CD4-positive, CD25-positive, alpha-beta regulatory T cell (primary cell): Measurements from ENCODE around the gene MEGF6. TPM values are rescaled to one million over a fixed set of nuclear protein-coding genes. Genes with fewer than 3 reads are reported as not detected.
"Not testable (repeated sequence)": the region's sequence is repeated elsewhere in the genome, so short reads cannot be mapped to it uniquely, and the experiment has no call there.

Experiments used
- ATAC-seq, 2 donors: fragments of 150-1000 bp; cut with Tn5 transposase; one replicate each; pipeline ENCODE4 v1.10.0; 2021; ENCODE audit warnings: low read depth in 2 of 2, moderate number of reproducible peaks in 2 of 2, moderate library complexity in 1 of 2
- DNase-seq, 3 donors: peaks; one replicate each; pipeline versions ENCODE4 v3.0.0 to v3.0.0-alpha.2; 2012 to 2022; ENCODE audit warnings: mixed read lengths in 1 of 3
- H3K27ac ChIP-seq: one replicate; pipeline ENCODE4 v1.7.0; 2013; ENCODE audit warnings: mild to moderate bottlenecking, low read length; ENCODE audit not compliant: insufficient read depth, poor library complexity, severe bottlenecking
- H3K27me3 ChIP-seq: one replicate; pipeline ENCODE4 v1.7.0; 2013; ENCODE audit warnings: low read length; ENCODE audit not compliant: control insufficient read depth, insufficient read depth
- H3K36me3 ChIP-seq: one replicate; pipeline ENCODE4 v1.7.0; 2013; ENCODE audit warnings: mild to moderate bottlenecking, low read length, moderate library complexity; ENCODE audit not compliant: control insufficient read depth, insufficient read depth
- H3K4me1 ChIP-seq: 2 replicates; pipeline ENCODE4 v1.7.0; 2013; ENCODE audit warnings: mild to moderate bottlenecking, low read length; ENCODE audit not compliant: insufficient read depth, control insufficient read depth, poor library complexity, severe bottlenecking
- H3K4me3 ChIP-seq: one replicate; pipeline ENCODE4 v1.7.0; 2013; ENCODE audit warnings: low read depth, mild to moderate bottlenecking, low read length, moderate library complexity
- H3K9me3 ChIP-seq, 2 experiments: 1 replicate in 1 of 2; 2 replicates in 1 of 2; pipeline ENCODE4 v1.7.0; 2013; ENCODE audit warnings: low read length in 2 of 2, mild to moderate bottlenecking in 1 of 2, moderate library complexity in 1 of 2; ENCODE audit not compliant: control insufficient read depth in 2 of 2
- H3K27ac Mint-ChIP-seq, 3 donors: one replicate each; pipeline ENCODE4 v1.8.0; 2020 to 2022; ENCODE audit warnings: mild to moderate bottlenecking in 3 of 3, mixed read lengths in 3 of 3, moderate library complexity in 2 of 3
- H3K27me3 Mint-ChIP-seq: one replicate; pipeline ENCODE4 v1.8.0; 2022; ENCODE audit warnings: mild to moderate bottlenecking, mixed read lengths
- H3K36me3 Mint-ChIP-seq: one replicate; pipeline ENCODE4 v1.8.0; 2020; ENCODE audit warnings: mixed read lengths
- H3K4me1 Mint-ChIP-seq, 4 donors: one replicate each; pipeline ENCODE4 v1.8.0; 2020 to 2022; ENCODE audit warnings: mixed read lengths in 4 of 4, mild to moderate bottlenecking in 1 of 4
- H3K4me3 Mint-ChIP-seq, 4 donors: one replicate each; pipeline ENCODE4 v1.8.0; 2020 to 2022; ENCODE audit warnings: mild to moderate bottlenecking in 4 of 4, mixed read lengths in 4 of 4, moderate library complexity in 3 of 4
- H3K9me3 Mint-ChIP-seq, 7 donors: one replicate each; pipeline ENCODE4 v1.8.0; 2020 to 2022; ENCODE audit warnings: mixed read lengths in 7 of 7, mild to moderate bottlenecking in 3 of 7, moderate library complexity in 2 of 7
- polyA plus RNA-seq, 4 donors: library from polyadenylated mRNA; unstranded; fragments of 300-500 nt; fragmentation: Illumina TruSeq; gene quantifications; one replicate each; pipeline ENCODE4 v1.2.3, GENCODE V29; 2021
- total RNA-seq: library from RNA; stranded (reverse); gene quantifications from one replicate; pipeline ENCODE4 v1.2.3, GENCODE V29; 2022

MEGF6 gene
- total and polyA plus RNA-seq, 5 donors from 2014 or later = 4.7 to 123 (median 6.8) TPM

- Mint-ChIP-seq H3K4me3 (no peak overlapping the region), H3K36me3 (no peaks in the 10 kb centered on the region), H3K9me3 (no peaks in the 10 kb centered on the region), H3K4me1 (no peaks in the 10 kb centered on the region), H3K27ac (no peak overlapping the region), H3K27me3 (no peaks in the 10 kb centered on the region)
- Histone ChIP-seq H3K36me3 (no peaks in the 10 kb centered on the region), H3K9me3 (no peaks in the 10 kb centered on the region), H3K27ac (no peak overlapping the region), H3K4me1 (no peaks in the 10 kb centered on the region), H3K4me3 (no peak overlapping the region), H3K27me3 (no peaks in the 10 kb centered on the region)
- ATAC-seq (no peak), DNase-seq (no peak)
Observed at GRCh38 chr1:3588395-3588794, 22.9 kb downstream of the MEGF6 start.

- DNase-seq (no peak), ATAC-seq (no peak)
- H3K27ac ChIP-seq = no peak overlapping the region
- no peak overlapping the region for H3K27ac Mint-ChIP-seq
- H3K4me1 Mint-ChIP-seq = no peaks in the 10 kb centered on the region
- no peak overlapping the region for H3K4me3 ChIP-seq
- no peaks in the 10 kb centered on the region for H3K36me3 Mint-ChIP-seq
- H3K27me3 Mint-ChIP-seq = no peaks in the 10 kb centered on the region
- no peak overlapping the region for H3K4me3 Mint-ChIP-seq
- no peaks in the 10 kb centered on the region for H3K9me3 ChIP-seq
- H3K9me3 Mint-ChIP-seq = peaks cover 0 to 2% (median 0%) of the 10 kb centered on the region in 7 donors
- H3K27me3 ChIP-seq = no peaks in the 10 kb centered on the region
- no peaks in the 10 kb centered on the region for H3K4me1 ChIP-seq
- H3K36me3 ChIP-seq = no peaks in the 10 kb centered on the region
Observed at GRCh38 chr1:3586986-3587759, 24.1 kb downstream of the MEGF6 start.

- ATAC-seq (no peak), DNase-seq (no peak)
- Mint-ChIP-seq H3K27me3 (no peaks in the 10 kb centered on the region), H3K36me3 (no peaks in the 10 kb centered on the region), H3K4me1 (no peaks in the 10 kb centered on the region), H3K9me3 (peaks cover 0 to 2% (median 0%) of the 10 kb centered on the region in 7 donors), H3K27ac (no peak overlapping the region), H3K4me3 (no peak overlapping the region)
- H3K27ac ChIP-seq = no peak overlapping the region
- no peaks in the 10 kb centered on the region for H3K27me3 ChIP-seq
- H3K9me3 ChIP-seq = no peaks in the 10 kb centered on the region
- no peaks in the 10 kb centered on the region for H3K4me1 ChIP-seq
- H3K4me3 ChIP-seq = no peak overlapping the region
- no peaks in the 10 kb centered on the region for H3K36me3 ChIP-seq
Observed at GRCh38 chr1:3585940-3586568, 25.3 kb downstream of the MEGF6 start.

GRCh38 chr1:3585353-3585868, 25.9 kb downstream of the MEGF6 start:
- H3K4me1 ChIP-seq, H3K27ac Mint-ChIP-seq, H3K36me3 Mint-ChIP-seq, DNase-seq, ATAC-seq, H3K9me3 ChIP-seq, H3K27me3 ChIP-seq, H3K9me3 Mint-ChIP-seq, H3K27ac ChIP-seq, H3K4me1 Mint-ChIP-seq, H3K4me3 ChIP-seq, H3K4me3 Mint-ChIP-seq, H3K27me3 Mint-ChIP-seq, H3K36me3 ChIP-seq: not testable (repeated sequence)

DNA sequence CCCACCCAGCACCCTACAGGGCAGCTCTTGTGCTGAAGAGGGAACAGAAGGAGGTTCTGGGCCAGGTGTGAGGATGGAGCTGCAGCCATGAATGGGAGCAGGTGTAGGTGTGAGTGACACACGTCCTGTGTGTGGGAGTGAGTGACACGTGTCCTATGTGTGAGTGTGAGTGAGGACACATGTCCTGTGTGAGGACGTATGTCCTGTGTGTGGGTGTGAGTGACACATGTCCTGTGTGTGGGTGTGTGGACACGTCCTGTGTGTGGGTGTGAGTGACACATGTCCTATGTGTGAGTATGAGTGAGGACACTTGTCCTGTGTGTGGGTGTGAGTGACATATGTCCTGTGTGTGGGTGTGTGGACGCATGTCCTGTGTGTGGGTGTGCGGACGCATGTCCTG, 26.4 kb downstream of the MEGF6 start:
- no peaks in the 10 kb centered on the region for H3K27me3 Mint-ChIP-seq
- H3K4me1 Mint-ChIP-seq = no peaks in the 10 kb centered on the region
- H3K27ac ChIP-seq = no peak overlapping the region
- peaks cover 0 to 2% (median 0%) of the 10 kb centered on the region in 7 donors for H3K9me3 Mint-ChIP-seq
- H3K27me3 ChIP-seq = no peaks in the 10 kb centered on the region
- no peaks in the 10 kb centered on the region for H3K36me3 Mint-ChIP-seq
- no peak overlapping the region for H3K4me3 ChIP-seq
- H3K36me3 ChIP-seq = no peaks in the 10 kb centered on the region
- H3K4me3 Mint-ChIP-seq = no peak overlapping the region
- ATAC-seq (no peak), DNase-seq (no peak)
- H3K9me3 ChIP-seq = no peaks in the 10 kb centered on the region
- no peak overlapping the region for H3K27ac Mint-ChIP-seq
- H3K4me1 ChIP-seq = no peaks in the 10 kb centered on the region

GRCh38 chr1:3583751-3584150, 27.6 kb downstream of the MEGF6 start:
- H3K27me3 Mint-ChIP-seq, DNase-seq, H3K36me3 Mint-ChIP-seq, H3K4me1 ChIP-seq, ATAC-seq, H3K27ac Mint-ChIP-seq, H3K36me3 ChIP-seq, H3K4me3 Mint-ChIP-seq, H3K27ac ChIP-seq, H3K27me3 ChIP-seq, H3K4me3 ChIP-seq, H3K9me3 ChIP-seq, H3K4me1 Mint-ChIP-seq, H3K9me3 Mint-ChIP-seq: not testable (repeated sequence)

DNA sequence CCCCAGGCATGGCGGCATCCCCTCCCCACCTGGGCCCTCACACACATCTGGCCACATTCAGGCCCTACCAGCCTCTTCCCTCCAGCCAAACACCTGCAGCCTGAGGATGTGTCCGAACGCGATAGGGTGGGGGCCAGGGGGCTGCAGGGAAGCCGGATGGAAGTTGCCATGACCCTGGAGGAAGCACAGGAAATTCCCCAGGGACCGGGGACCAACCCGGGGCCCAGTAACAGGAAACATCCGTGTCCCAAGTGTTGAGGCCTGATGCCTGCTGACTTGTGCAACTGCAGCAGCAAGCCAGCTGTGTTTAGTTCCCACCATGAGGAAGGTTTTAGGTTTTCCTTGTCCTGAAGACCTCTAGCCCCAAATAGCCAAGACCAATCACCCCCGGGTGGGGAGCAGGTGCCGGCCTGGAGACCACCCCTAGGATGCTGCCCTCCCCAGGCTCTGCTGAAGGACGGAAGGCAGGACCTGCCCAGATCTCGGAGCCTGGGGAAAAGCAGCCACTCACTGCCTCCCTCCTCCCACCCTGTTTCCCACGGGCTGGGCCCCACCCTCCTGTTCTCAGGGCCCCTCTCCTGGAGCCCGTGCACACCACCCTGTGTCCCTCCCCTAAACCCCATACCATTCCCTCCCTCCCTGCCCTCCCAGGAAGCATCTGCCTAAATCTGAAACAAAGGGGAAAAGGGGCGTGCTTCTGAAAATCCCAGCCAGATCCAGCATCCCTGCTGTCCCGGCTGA, 29.8 kb downstream of the MEGF6 start:
- H3K36me3 Mint-ChIP-seq = no peaks in the 10 kb centered on the region
- H3K27ac ChIP-seq = no peak overlapping the region
- H3K4me1 ChIP-seq = no peaks in the 10 kb centered on the region
- DNase-seq (no peak), ATAC-seq (no peak)
- no peaks in the 10 kb centered on the region for H3K9me3 ChIP-seq
- H3K4me3 ChIP-seq = no peak overlapping the region
- no peaks in the 10 kb centered on the region for H3K36me3 ChIP-seq
- H3K27me3 ChIP-seq = no peaks in the 10 kb centered on the region
- H3K9me3 Mint-ChIP-seq = peaks cover 0 to 2% (median 0%) of the 10 kb centered on the region in 7 donors
- H3K27me3 Mint-ChIP-seq = no peaks in the 10 kb centered on the region
- H3K27ac Mint-ChIP-seq = no peak overlapping the region
- no peaks in the 10 kb centered on the region for H3K4me1 Mint-ChIP-seq
- H3K4me3 Mint-ChIP-seq = no peak overlapping the region
